GM19023 (cell line): ENCODE results near the gene ALK.

Experiments
- ATAC-seq: cut with Tn5 transposase; IDR thresholded peaks from one replicate; pipeline ENCODE4 v1.9.1; 2021; ENCODE audit warnings: mild to moderate bottlenecking, moderate library complexity; ENCODE audit not compliant: unreplicated experiment

ALK gene

DNA sequence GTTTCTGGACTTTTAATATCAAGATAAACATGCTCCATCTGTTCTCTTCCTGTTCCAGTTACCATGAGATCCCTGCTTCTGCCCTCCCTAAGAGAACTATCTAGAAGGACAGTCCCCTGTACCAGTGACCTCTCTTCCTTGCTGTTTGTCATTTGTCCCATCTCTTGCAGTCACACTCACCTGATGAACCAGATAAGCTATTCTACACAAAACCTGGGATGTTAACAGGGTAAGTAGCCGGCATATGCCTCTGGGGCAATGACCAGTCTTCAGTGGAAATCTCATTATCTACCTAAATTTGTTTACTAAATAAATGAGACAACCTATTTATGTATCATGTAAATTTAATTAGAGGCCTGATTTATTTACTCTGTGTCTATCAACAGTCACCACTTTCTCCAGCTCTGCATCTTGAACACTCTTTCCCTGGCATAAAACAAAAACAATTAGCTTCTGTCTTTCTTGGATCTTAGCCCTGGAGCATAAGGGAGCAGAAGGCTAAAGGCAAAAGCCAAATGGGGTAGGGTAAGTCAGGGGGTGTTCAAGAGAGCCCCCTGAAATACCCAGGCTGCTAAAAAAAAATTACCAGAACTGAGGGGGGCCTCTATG lies 337.7 kb downstream of the ALK start:
- no peak for ATAC-seq

DNA sequence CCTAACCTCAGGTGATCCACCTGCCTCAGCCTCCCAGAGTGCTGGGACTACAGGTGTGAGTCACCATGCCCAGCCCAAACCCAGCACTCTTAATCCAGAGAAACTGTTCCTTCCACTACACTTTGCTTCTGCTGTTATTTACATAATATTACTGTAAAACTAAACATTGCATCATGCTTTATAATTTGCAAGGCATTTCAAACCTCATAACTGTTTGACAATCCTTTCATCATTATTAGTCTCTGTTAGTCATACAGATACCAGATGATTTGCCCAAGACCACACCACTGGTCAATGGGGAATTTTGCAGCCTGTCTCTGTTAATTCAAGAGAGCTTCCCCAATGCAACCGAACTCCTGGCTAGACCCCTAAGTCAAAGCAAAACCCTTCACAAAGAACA lies 338.3 kb downstream of the ALK start:
- peak; percentile 77 for ATAC-seq

DNA sequence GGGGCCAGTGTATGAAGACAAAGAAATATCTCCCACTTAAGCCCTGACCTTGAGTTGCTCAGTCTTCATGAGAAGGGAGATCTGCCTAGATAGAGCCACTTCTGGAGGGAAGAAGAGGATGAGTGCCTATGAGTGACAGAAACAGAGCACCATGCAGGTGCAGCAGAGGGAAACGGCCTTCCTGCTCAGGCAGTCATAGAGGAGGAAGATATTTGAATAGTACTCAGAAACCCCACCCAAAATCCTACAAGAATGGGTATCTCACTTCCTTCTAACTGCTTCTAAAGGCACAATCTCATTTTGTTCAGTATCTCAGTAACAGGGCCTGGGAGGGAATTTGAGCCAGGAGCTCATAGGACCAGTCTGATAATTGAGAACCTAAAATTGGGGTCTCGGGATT lies 339.3 kb downstream of the ALK start:
- ATAC-seq: no peak

DNA sequence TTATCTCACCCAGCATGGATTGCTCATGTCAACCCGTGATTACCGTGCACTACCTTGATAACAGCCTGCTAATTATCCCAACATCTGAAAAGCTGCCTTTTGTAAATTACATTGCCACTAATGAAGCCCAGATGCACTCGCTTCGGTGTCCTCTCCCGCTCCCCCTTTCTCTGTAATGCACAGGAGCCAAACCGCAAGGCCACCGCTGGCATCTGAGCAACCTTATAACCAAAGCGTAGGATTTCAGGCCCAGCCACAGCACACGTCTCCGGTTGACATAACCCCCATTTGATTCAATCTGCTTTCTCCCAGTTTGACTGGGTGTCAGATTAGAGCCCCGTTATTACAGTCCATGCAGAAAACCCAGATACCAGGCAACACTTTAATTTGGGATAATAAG lies 341.2 kb downstream of the ALK start:
- ATAC-seq: no peak

DNA sequence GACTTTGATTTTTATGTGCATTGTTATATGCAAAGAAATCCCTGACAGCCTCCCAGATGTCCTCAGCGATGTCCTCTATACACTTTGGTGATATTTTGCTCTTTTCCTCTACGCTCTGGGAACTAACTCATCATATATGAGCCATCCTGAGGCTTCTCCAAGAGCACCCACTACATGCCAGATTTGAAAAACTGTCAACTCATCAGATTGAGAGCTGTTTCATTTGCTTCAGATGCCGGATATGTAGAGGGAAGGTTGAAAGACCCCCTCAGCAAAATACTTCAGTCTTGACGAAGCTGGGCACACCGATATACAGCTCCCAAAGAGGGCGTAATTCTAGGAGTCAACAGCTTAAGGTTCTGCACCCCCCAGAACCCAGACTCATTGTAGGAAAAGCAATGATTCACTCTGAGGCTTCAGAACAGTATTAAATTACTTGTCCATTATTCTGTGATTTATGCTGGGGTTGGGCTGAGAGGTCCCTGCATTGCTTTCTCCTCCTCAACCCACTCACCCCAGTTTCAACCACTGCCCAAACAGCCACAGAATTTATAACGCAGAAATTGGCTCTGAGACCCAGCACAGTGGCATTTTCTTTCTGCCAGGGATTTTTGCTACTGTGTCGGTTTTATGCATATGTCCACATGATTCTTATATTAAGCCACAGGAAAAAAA lies 341.8 kb downstream of the ALK start:
- no peak for ATAC-seq

DNA sequence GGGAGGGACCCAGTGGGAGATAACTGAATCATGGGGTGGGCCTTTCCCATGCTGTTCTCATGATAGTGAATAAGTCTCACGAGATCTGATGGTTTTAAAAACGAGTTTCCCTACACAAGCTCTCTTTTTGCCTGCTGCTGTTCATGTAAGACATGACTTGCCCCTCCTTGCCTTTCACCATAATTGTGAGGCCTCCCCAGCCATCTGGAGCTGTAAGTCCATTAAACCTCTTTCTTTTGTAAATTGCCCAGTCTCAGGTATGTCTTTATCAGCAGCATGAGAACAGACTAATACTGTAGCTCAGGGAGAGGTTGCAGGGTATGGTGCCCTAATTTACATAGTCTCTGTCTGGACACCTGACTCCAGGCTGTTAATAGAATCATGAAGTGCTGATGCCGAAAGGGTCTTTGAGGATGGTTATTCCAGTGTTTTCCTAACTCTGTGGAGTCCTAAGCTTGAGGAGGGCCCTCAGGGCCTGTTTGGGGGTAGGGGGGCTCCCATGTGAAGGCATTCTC lies 343.2 kb downstream of the ALK start:
- no peak for ATAC-seq

DNA sequence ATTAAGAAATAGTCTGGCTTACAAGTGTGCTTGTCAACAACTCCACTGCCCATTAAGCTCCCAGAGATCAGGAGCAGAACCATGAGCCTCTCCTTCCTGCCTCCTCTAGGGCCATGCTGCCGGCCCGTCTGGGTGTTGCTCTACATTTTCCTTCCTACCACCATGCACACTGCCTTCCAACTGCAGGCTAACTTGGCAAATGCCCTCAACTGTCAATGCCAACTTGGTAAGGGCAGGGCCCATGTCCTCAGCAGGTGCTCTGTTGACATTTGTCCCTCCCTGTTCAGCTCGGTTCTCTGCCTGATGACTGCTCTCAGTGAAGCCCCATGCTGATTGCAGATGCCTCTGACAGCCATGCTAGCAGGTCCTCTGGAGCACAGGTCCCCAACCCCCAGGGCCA lies 345.2 kb downstream of the ALK start:
- no peak for ATAC-seq

DNA sequence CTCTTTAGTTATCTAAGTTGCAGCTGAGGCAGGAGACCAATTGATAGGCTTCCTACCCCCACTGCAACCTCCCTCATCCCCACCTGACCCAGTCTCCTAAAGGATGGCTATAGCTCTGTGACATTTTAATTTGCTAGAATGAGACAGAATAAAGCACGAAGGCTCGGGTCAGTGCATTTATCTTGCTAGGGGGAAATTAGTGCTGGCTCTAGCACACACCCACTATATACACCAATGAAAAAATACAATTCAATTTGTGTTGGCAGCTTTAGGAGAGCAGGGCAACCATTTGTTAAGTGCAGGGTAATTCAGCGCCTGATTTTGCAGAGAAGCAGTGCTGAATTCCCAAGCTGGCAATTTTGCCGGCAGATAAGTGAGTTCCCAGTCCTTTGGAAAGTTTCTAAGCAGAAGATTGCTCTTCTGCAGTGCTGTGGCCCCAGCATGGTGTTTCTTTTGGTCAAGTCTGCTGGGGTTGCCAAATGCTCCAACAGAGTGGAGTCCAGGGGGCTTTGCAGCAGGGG lies 346.0 kb downstream of the ALK start:
- ATAC-seq: no peak

DNA sequence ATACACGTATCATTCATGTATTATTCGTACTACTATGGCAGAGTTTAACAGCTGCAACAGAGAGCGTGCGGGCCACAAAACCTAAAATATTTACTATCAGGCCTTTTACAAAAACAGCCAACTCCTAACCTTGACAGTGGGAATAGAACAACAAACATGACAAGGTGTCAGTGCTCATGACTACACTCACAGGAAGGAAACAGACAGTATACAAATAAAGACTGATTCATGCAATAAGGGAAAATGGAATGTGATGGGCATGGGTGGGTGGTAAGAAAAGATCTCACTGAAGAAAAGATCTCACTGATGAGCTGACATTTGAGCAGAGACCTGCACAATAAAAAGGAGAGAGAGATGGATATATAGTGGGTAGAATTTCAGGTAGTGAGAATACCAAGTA lies 347.8 kb downstream of the ALK start:
- ATAC-seq: no peak

DNA sequence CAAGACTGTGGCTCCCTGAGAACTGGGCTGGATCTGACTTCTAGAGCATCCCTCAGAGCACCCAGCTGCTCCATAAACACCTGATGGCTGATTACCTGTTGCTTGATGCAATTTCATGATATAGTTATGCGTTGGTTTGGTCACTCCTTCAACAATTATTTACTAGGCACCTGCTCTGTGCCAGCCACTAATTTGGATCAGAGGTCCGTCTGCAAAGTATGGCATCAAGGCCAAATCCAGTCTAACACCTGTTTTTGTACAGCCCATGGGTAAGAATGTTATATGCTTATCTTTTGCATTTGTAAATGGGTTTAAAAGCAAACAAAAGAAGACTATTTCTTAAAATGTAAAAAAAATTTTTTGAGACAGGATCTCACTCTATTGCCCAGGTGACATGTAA lies 348.2 kb downstream of the ALK start:
- ATAC-seq: no peak

DNA sequence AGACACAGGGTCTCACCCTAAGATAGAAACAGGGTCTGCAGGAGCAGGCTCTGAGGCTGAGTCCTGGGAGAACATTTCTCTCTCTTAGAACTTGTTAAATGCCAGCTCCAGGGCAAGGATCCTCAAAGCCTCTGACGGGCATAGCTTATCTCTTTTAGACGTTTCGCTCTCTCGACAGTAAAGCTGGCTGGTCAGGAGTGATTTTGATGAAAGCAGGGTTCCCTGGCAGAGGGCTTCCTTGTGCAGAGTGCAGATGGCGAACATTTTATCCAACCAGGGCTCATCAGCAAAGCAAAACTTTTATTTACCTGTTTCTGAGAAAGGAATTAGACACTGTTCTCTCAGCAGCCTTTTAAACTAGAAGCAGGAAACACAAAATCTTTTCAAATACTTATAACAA lies 350.8 kb downstream of the ALK start:
- ATAC-seq: no peak

DNA sequence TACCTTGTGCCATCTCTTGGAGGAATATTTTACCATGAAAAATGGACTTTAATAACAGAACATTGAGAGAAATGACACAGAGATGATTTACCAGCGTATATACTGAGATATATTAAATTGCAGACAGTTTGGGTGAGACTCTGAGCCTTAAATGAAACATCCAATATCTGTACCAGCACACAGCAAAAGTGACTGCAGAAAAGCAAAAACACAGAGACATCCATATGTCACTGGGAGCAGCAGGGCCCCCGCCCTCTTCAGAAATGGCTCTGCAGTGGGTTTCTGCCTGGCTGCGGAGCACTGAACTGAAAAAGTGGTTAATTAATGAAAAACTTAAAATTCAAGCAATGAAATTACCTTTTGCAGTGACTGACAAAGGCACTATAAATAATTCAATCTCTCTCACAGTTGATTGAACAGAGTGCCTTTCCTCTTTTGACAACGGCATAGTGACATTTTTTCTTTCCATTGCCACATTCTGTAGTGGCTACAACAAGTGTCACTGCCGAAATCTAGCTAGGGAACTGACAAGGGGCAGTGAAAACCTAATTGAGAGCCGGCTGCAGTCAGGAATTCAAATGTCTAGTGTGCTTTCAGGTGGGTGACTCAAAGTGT lies 353.4 kb downstream of the ALK start:
- ATAC-seq: no peak

DNA sequence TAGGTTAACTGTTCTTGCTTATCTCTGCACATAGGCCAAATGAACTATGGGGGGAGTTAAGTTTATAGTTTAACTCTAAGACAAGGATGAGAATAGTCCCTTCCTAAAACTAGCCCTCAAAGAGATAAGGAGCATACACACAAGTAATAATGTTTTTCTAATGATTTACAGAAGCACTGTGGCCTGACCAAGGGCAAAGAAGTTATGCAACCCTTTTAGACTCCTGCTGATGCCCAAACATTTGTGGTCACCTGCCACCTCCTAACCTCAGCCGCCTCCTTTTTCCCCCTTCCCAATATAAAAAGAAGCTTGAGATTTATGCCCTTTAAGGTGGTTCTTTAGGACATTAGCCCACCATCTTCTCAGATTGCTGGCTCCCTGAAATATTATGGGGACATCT lies 357.7 kb downstream of the ALK start:
- no peak for ATAC-seq

DNA sequence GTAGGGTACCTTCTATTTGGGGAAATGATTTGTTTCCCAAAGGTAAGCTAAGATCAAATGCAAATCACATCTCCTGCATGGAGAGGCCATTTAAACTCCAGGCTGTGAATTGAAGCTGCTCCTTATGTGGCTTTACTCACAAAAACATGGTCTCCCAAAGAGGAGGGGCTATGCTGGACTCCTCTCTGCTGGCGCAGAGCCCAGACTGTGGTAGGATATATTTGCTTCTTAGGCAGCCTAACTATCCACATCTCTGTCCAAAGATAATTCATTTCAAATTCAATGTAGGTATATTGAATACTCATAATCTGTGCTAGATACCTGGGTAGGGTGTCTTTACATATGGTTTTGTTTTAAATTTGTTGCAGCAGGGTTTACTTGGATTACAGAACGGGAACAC lies 358.5 kb downstream of the ALK start:
- ATAC-seq: no peak

DNA sequence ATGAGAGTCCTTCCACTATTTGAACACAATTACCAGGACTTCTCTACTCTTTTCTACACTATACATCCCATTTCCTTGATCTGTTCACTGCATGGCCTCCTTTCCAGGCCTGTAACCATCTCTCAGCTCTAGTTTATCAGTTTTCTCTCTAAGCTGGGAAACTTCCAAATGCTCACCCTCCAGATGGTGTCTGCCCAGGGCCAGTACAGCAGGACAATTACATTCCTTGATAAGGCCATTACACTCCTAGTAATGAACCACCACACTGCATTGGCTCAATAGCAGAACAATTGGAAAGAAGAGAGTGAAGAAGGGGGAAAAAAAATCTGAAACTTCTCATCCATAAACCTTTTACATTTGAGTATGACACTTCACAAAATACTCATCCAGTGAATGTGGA lies 359.1 kb downstream of the ALK start:
- no peak for ATAC-seq

DNA sequence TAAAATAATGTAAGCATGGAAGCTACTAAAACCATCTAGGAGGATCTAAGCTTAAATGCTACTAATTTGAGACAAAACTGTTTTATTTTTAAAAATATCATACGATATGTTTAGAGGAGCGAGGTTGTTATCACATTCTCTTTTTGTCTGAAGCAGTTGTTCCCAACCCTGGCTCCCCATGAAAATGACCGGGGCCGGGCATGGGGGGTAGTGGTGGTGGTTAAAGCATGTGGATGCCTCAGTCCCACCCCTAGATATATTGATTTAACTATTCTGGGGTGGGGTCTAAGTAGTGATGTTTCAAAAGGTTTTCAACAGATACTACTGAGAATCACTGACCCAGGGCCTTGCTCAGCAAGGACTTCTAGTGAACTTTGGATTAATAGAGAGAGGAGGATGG lies 359.8 kb downstream of the ALK start:
- no peak for ATAC-seq

DNA sequence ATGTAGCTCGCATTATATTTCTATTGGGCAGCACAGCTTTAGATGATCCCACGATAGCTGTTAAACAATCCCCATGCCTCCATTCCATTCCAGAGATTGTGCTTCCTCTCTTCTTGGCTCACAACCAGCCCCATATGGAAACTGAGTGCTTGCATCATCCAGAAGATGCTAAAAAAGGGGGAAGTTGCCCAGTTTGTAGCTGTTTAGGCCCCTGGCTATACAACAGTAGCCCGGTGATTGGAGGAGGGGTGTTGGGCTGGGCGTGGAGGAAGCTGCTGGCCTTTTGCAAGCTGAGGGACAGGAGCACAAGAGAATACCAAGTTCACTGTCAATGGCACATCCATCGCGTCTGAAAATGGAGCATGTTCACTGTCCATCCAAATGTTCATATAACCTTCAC lies 360.2 kb downstream of the ALK start:
- no peak for ATAC-seq

DNA sequence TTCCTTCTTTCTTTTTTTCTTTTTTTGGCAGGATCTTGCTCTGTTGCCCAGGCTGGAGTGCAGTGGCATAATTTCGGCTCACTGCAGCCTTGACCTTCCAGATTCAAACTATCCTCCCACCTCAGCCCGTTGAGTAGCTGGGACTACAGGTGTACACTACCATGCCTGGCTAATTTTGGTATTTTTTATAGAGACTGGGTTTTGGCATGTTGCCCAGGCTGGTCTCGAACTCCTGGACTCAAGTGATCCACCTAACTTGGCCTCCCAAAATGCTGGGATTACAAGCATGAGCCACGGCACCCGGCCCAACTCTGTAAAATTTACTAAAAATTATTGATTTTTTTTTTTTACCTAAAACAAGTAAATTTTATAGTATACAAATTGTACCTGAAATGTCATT lies 360.8 kb downstream of the ALK start:
- no peak for ATAC-seq

DNA sequence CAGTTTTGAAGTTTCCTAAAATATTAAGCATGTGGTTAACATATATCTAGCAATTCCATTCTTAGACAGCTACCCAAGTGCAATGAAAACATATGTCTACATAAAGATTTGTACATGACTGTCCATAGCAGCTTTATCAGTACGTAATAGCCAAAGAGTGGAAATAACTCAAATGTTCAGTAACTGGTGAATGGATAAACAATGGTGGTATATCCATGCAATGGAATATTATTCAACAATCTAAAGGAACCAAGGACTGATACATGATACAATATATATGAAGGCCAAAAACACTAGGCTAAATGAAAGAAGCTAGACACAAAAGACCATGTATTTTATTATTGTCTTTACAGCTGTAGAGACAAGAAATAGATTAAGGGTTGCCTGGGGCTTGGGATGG lies 361.4 kb downstream of the ALK start:
- no peak for ATAC-seq

DNA sequence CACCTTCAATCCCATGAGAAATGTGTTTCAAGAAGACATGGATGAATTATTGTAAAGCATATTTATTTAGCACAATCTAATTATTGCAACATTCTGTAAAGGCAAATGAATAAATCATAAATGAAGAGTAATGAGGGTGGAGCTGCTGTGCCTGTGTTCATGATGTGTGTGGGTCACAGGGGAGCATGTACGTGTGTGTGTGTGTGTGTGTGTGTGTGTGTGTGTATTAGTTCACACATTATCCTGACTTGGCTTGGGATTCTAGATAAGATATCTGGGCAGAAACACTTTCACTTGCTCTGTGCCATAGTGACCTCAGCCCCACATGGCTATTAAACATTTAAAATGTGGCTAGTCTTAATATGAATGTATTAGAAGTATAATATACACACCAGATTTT lies 361.8 kb downstream of the ALK start:
- ATAC-seq: no peak

DNA sequence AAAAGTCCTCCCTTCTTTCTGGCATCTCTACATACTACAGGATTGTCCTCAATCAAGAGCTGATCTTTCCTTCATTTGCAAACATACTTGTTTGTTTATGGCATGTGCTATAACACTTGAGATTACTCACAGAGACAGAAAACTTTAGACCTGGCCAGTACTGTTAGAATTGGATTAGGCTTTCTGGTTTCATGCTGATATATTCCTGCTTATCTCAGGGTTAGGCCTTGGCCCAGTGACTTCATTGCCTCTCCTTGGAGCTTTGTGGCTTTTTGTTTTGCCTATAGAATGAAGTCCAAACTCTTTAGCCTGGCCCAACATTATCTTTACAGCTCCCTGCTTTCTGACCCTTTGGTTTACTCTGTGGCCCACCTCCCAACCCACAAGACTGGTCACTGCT lies 363.3 kb downstream of the ALK start:
- no peak for ATAC-seq

DNA sequence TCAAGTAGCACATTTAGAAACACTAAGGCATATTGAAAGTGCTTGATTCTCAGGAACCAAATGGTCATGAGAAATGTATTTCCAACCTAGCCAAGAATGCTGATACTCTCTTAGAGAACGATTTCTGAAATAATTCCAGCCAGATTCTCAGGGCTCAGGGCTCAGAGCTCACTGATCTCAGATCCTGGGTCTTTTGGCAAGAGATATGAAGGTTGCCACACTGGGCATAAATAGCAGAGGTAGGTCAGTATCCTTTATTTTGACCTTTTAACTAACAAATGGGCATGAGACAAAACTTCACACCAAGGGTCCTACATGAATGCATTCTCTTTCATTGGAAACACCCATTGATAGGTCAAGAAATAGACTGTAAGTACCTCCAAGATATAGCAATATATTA lies 364.1 kb downstream of the ALK start:
- ATAC-seq: no peak
